Upper lobe of left lung (tissue), 4 donors: Measurements from ENCODE around the gene TNFRSF25.

Source experiments
- EP300 ChIP-seq, 4 donors: sonication (generic); formaldehyde crosslinking; IDR thresholded peaks; one replicate each; pipeline ENCODE4 v1.5.1; 2017; ENCODE audit warnings: antibody characterized with exemption in 4 of 4, control low read depth in 2 of 4
- POLR2A ChIP-seq, 4 donors: fragments of 450-650 bp; IDR thresholded peaks; one replicate each; pipeline ENCODE4 v1.5.1; 2016 to 2017; ENCODE audit warnings: antibody characterized with exemption in 4 of 4, mild to moderate bottlenecking in 2 of 4
- TF ChIP-seq, protein P1 (sequence below), 6 experiments: fragments of 450-650 bp in 4 of 6; fragments of 200-600 bp in 2 of 6; sonication (generic) in 2 of 6; IDR thresholded peaks; one replicate each; pipeline ENCODE4 v1.5.1; 2016 to 2019; ENCODE audit warnings: antibody characterized with exemption in 6 of 6

DNA sequence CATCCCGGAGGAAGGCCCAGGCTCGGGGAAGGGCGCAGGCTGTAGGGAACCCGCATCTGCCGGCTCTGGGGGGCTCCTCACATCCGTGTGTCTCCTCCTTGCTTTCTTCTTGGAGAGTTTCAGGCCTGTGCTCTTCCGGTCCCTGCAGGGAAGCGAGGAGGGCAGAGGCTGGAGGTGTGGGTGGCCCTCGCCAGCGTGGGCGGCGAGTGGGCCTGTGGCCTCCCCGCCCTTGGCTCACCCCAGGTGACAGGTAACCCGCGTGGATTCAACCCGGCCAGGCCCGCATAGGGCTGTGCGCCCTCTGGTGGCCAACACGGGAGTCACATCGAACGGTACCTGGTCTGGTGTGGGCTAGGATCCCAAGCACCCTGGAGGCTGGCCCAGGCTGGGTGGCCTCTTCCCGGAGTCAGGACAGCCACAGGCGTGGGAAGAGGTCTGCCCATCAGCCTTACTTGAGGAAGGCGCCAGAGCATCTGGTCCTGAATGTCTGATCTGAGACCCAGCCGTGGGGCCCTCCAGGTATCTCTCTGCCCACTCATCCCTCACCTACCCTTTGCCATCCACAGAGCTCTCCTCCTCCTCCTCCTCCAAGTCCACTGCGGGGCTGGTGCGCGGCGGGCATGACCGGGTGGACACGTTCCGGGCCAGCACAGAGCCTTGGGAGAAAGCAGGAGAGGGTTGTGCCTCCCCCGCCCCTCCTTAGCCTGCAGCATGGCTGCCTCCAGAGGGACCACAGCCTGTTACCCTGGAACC lies 9.6 kb upstream of the TNFRSF25 start:
- TF ChIP-seq, protein P1, sequence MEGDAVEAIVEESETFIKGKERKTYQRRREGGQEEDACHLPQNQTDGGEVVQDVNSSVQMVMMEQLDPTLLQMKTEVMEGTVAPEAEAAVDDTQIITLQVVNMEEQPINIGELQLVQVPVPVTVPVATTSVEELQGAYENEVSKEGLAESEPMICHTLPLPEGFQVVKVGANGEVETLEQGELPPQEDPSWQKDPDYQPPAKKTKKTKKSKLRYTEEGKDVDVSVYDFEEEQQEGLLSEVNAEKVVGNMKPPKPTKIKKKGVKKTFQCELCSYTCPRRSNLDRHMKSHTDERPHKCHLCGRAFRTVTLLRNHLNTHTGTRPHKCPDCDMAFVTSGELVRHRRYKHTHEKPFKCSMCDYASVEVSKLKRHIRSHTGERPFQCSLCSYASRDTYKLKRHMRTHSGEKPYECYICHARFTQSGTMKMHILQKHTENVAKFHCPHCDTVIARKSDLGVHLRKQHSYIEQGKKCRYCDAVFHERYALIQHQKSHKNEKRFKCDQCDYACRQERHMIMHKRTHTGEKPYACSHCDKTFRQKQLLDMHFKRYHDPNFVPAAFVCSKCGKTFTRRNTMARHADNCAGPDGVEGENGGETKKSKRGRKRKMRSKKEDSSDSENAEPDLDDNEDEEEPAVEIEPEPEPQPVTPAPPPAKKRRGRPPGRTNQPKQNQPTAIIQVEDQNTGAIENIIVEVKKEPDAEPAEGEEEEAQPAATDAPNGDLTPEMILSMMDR (IDR thresholded peaks at IDR 0.05): peak; percentile 87 to 93 (median 88)
- TF ChIP-seq EP300 (IDR thresholded peaks at IDR 0.05) (no peak), POLR2A (IDR thresholded peaks at IDR 0.05) (no peak)
